Daoy (cell line): ENCODE results near the gene C16orf86. TPM values are rescaled to one million over a fixed set of nuclear protein-coding genes. Genes with fewer than 3 reads are reported as not detected.
A peak's percentile ranks its signal among the peaks of the same experiment; 100 is the strongest.

ENCODE experiments used
- DNase-seq: peaks from one replicate; pipeline ENCODE4 v3.0.0-alpha.2; 2015; ENCODE audit warnings: low read depth
- total RNA-seq: library from RNA; depleted of rRNA; stranded (reverse); fragments of >200 nt; shearing (Covaris generic); gene quantifications from 2 replicates; pipeline ENCODE4 v1.2.3, GENCODE V29; 2014

The C16orf86 gene
- total RNA-seq, 1 experiment from 2014 or later, result not detected

DNA sequence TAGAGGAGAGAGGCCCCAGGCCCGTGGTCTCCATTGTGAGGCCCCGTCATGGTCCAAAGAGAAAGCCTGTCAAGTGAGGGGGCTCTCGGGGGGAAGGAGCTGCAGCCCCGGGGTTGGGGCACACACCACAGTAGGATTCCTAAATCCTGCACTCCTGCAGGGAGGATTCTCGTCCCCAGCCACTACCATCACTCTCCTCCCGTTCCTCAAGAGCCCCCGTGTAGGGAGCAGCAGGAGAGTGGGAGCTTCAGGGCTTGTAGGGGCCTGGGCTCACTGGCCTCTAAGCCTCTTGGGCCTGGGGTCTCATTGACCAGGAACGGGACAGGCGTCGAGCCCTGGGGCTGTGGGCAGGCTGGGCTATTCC lies 821 bp downstream of the C16orf86 start:
- no peak for DNase-seq

DNA sequence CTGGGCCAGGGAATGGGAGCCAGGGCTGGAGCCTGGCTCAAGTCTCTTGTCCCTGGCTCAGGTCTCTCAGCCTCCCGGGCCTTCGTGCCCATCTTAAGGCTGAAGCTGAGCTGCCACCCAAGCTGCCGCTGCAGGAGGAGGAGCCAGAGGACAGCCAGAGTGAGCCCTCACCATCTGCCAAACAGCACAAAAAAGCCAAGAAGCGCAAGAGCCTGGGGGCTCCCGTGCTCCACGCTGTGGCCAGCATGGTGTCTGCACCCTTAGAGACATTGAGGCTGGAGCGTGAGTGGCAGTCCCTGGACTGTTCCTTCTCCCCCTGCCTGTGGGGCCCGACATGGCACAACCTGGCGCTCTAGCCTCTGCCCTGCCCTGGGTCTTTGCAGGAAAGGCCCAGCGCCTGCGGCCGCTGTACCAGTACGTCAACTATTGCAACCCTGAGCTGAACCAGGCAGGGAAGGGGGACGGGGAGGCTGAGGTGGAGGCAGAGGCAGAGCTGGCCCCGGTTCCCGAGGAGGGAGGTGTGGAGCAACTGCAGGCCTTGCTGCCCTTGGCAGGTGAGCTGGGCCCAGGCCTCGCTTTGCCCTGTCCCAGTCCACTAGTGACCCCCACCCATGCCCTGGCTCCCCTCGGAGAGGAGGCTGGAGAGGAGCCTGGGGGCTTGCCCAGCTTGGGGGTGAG lies 1.3 kb downstream of the C16orf86 start:
- DNase-seq, result peak; percentile 84

DNA sequence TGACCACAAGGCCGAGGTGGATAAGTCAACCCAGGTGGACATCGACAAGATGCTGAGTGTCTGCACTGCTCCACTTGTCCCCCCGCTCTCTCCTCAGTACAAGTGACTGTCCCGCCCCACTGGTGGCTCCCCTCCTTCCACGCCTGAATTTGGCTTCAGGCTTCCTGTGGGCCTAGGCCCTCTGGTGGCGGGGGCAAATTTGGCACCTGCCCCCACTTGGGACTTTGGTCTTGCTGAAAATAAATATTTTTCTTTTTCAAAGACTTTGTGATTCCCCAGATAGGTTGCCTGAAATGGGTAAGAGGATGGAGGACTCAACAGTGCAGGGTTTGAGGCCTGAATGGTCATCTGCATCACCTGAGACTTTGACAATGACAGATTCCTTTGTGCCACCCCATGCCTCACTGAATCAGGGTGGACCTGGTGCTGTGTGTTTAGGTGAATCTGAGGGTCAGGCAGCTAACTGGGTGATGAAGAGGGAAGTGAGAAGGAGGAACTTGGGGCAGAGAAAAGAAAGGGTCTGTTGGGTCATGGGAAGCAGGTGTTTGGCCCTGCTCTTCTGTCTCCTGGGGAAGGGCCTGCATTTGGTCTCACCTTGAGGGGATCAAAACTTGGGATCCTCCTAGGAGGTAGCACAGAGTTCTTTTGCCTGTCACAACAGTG lies 2.0 kb downstream of the C16orf86 start:
- no peak for DNase-seq

DNA sequence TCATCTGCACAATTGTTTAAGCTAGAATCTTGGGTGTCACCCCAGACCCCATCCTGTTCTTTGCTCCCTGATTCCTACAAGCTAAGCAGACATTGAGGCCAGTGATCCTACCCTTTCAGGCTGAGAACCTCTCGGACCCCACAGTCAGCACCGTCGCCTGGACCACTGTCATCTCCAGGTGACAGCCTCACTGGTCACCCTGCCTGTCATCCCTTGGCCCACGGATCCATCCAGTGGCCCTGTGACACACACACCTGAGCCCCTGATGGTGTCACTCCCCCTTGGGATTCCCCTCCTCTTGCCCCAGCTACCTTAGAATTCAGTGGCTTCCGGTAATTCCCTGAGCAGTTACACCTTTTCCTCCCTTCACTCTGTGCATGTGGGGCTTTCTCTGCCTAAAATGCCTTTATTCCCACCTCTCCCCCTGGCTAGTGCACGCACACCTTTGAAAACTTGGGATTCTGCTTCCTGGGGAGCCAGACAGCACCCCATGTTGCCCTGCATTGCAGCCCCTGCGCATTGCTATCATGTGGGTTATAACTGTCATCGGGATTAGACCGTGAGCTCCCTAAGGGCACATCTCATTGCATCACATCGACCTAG lies 3.0 kb downstream of the C16orf86 start:
- no peak for DNase-seq

DNA sequence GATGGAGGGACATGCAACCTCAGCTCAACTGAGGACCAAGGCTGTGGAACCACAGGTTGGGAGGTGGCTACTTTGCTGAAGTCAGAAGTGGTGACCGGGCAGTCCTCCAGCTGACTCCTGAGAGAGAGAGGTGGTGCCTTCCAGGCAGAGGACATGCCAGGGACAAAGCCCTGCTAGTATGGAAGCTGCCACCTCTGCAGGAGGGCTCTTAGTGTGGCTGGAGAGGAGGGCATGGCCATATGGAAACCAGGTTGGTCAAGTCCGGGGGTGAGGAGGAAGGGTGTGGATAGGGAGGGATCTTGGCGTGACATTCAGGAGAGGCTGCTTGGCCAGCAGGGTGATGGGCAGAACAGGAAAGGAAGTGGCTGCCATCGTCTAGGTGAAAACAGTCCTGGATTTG lies 5.7 kb downstream of the C16orf86 start:
- DNase-seq, result no peak

DNA sequence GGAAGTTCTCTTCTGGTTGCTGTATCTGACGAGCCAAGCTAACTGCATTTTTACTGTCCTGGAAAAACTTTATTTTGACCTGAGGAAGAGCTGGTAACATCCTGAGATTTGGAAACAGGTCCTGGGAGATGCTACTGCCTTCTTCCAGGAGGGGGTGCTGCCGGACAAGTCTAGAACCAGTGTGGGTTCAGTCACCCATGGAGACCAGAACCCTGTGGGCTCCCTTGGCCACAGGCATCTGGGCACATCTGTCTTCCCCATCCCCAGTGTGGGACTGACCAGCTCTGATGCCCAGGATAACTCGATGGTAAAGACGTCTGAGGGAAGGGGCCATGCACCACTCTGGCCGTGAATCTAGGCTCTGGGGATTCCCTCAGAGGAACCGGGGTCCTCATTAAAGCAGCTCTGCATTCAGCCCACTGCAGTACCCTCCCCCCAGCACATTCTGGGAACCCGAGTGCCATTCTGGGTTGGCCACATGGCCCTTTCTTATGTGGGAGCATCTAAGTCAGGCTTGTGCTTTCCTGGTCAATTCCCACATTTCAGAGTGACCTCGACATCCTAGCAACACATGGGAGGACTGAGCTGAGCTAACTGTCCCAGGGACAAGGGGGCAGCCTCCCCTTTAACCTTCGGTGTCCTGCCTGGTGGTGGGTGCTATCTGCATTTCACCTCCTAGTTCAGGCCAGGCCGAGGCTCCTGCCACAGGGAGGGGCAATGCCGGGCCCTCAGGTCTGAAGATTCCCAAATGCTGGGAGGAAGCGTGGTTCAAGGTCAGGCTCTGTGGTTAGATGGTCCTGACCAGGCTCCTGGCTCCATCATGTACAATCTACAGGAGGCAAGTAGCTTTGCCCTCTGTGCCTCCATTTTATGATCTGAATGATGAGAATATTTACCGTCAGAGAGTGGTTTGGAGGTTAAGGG lies 6.4 kb downstream of the C16orf86 start:
- peak; percentile 65 for DNase-seq

DNA sequence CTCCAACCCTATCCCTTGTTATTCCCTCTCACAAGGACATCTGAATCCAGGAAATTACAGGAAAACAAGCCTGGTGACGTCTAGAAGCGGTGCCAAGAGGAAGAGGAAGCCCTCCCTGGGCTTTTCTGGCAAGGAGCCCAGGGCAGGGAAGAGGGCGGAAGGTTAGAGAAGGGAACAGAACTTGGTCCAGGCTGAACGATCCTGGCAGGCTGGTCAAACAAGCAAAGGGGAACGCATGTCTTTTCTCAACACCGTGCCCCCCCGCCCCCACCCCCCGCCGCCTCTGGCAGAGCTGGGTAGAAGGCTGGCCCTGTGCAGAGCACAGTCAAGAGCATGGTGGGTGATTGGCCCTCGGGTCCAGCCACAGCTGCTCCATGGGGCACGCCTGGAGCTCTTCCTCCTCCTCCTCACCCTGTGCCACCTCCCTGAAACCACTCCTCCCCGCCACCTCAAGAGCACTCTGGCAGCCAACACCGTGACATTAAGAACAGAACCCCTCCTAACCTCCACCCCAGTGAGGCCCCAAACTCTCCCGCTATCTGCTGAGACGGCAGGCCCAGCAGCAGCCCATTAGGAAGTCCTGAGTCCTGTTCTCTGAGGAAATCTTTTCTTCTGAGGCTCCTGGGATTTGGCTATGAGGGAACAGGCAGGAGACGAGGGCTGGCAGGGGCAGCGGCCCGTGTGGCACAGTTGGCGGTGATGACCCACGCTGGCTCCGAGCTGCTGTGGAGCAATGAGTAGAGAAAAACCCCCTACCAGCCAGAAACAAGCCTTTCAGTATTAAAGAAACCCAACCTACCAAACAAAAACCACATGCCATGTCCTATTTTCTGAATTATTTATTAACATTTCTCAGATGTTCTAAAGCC lies 7.3 kb downstream of the C16orf86 start:
- DNase-seq, result peak; percentile 52

DNA sequence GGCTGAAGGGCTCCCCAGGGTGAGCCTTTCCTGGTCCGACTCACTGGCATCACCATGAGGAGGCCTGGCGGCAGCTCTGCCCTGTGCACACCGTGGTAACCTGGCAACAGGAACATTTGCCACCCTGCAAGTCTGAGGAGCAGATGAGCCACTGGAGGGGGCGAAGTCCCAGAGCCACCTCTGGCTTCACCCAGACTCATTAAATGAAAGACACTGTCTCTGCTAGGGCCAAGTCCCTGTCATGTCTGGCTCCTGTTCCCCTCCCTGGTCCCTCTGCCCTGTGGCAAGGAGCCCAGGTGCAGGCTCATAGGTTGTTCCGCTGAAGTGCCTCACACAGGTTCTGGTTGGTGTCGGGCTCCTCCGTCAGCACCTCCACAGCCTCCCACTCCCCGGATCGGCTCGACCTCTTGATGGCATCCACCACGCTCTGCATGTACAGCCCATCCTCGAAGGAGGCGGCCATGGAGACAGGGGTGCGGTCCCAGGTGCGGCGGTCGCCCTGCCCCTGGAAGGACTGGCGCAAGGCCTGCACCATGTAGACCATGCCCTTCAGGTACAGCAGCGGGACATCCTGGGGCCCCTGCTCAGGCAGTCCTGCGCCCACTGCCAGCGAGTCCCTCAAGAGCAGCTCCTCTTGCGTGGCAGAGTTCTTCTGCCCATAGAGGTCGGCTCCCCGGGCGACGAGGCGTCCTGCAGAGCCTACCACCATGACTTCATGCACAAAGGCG lies 8.4 kb downstream of the C16orf86 start:
- DNase-seq, result no peak

DNA sequence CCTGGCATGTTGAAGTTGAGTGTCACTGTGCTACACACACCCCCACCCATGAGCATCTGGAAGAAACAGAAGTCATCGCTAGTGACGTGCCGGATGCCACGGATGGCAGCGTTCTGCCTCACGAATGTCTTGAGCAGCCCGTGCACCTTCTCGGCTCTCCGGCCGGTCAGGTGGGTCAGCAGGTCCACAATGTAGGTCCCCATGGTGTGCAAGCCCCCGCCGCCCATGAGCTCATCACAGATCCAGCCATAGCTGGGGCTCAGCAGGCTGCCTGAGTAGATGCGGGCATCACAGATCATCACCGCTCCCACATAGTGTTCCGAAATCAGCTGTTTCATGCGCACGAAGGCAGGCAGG lies 8.9 kb downstream of the C16orf86 start:
- DNase-seq, result no peak

DNA sequence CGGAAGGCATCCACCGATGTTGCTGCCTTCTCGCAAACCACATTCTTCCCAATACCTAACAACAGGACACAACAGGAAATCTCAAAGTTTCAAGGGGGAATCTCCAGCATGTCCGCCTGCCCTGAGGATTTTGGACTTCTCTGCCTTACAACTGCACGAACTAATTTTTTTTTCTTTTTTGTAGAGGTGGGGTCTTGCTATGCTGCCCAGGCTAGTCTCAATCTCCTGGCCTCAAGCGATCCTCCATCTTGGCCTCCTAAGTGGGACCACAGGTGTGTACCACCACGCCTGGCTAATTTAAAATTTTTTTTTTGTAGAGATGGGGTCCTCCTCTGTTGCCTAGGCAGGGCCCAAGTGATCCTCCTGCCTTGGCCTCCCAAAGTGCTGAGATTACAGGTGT lies 9.4 kb downstream of the C16orf86 start:
- no peak for DNase-seq

DNA sequence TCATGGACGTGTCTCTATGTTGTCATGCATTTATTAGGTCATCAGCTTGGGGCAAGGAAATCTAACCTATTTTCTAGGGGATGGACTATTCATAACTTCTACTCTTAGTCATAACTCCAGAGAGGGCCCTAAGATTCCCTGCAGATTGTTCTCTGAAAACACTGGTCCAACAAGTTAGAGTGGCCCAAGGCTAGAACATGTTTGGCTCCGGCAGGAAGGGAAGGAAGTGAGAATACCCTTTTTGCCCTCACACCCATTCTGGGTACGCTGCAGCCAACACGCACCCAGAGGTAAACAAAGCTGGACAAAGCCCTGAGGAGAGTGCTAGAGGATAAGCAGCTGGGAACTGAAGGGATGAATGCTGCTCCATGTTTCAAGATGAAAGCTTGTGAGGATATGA lies 9.9 kb downstream of the C16orf86 start:
- no peak for DNase-seq

DNA sequence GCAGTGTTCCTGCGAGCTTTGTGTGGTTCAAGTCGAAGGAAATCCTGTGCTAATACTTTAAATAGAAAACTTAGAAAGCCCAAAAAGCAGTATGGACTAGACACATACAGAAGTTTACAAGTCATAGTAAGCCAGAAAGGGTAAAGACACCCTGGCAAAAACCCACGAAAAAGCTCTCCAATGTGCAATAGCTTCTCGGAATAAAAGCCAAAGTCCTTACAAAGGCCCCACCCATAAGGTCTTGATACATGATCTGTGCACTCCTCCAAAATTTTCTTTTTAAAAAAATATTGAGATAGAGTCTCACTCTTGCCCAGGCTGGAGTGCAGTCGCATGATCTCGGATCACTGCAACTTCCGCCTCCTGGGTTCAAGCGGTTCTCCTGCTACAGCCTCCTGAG lies 10.3 kb downstream of the C16orf86 start:
- DNase-seq, result no peak

DNA sequence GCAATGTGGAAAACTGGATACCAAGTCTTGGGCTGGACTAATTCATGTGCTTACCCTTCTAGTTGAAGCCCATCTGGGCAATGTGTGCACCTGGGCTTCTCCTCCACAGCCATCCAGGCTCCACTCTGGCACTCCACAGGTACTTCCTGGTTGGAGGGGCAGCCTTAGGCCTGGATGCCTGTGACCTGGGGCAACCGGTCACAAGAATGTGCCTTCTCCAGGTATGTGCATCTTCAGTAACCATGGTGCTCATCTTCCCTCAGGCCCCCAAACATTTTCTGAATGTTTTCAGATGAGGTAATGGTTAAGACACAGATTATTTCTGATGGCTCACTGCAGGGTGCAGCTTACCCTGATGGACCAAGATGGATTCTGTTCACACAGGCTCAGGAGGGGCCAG lies 11.1 kb downstream of the C16orf86 start:
- no peak for DNase-seq

DNA sequence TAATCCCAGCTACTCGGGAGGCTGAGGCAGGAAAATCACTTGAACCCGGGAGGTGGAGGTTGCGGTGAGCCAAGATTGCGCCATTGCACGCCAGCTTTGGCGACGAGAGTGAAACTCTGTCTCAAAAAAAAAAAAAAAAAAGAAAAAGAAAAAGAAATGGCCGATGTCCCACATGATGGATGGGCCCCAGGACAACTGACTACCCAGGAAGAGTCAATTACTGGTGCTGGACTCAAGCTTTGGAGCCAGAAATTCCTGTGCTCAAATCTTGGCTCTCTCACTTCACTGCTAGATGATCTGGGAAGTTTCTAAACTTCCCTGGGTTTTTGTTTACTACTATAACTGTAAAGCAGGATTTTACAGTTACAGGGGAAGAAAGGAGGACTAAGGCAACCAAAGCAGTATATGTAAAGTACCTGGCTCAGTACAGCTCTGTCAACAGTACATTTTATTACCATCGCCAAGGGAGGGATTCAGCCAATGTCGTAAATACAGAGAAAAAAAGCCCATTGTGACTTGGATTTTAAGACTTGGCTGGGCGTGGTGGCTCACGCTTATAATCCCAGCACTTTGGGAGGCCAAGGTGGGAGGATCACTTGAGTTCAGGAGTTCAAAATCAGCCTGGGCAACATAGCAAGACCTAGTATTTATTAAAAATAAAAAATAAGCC lies 11.9 kb downstream of the C16orf86 start:
- DNase-seq, result no peak

DNA sequence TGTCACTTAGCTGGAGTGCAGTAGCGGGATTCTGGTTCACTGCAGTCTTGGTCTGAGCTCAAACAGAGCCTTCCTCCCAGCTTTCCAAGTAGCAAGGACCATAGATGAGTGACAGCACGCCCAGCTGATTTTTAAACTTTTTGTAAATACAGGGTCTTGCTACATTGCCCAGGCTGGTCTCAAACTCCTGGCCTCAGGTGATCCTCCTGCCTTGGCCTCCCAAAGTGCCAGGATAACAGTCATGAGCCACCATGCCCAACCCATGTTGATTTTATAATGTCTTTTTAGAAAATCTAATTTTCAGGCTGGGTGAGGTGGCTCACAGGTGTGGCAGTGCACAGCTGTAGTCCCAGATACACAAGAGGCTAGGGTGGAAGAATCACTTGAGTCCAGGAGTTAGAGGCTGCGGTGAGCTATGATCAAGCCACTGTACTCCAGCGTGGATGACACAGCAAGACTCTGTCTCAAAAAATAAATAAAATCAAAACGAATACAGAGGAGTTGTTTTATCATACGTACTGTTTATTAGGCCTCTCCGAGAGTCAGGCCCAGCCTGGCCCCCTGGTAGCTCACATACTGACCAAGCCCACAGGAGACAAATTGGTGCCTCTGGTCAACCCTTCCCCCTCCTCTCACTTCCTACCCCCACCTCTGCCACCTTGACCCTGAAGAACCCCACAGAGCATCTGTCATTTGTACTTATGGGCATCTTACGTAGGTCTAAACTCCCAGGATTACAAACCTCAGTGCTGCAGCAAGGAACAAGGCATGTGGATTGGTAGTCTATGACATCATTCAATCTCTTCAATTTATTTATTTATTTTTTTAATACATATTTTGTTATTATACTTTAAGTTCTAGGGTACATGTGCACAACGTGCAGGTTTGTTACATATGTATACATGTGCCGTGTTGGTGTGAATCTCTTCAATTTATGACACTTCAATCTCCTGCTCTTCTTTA lies 13.6 kb downstream of the C16orf86 start:
- no peak for DNase-seq

DNA sequence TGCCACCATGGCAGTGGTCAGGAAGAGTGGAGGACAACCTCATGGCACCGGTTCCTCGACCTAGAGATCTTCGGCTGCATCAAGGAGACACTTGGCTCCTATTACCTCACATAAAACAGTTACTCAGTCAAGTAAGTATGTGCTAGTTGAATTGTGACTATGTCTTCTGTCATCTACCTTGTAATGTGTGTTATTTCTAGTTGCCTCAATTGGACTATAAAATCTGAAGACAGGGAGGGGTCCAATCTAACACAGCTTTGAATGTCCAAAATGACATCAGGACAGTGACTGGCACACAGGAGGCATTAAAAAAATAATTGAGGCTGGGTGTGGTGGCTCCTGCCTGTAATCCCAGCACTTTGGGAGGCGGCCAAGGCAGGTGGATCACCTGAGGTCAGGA lies 17.2 kb downstream of the C16orf86 start:
- DNase-seq, result no peak

DNA sequence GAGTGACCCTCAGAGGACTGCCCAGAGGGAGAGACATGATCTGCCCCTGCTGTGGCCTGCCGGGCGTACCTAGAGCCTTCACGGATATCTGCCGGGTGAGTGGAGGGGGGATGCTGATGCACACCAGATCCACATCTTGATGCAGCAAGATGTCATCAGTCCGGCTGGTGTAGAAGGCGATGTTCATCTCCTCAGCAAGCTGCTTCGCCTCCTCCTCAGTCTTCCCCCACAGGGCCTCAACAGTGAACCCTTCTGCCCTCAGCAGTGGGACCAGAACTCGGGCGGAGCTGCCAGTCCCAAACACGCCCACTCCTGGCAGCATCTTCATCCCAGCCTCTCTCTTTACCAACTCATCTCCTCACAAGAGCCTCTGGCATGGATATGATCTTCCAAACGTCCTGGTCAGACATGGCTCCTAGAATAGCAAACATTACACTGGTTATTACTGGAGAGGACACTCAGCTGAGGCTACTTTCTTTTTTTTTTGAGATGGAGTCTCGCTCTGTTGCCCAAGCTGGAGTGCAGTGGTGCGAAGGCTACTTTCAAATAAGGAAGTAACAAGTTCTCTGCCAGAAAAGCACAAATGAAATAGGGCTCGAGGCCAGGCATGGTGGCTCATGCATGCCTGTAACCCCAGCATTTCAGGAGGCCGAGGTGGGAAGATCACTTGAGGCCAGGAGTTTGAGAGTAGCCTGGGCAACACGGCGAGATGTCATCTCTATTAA lies 18.9 kb downstream of the C16orf86 start:
- no peak for DNase-seq
